H1 (cell line): ENCODE measurements around the gene MYO9A. TPM values are rescaled to one million over a fixed set of nuclear protein-coding genes. Genes with fewer than 3 reads are reported as not detected.

Experiments
- KDM4A ChIP-seq: IDR thresholded peaks from one replicate; pipeline ENCODE4 v1.7.1; 2012; ENCODE audit warnings: low read depth, mild to moderate bottlenecking, moderate library complexity, low read length, inconsistent platforms; ENCODE audit not compliant: severe bottlenecking
- PHF8 ChIP-seq: fragments of 200-600 bp; sonication (generic); conservative IDR thresholded peaks from 2 replicates; pipeline ENCODE4 v1.7.1; 2012; ENCODE audit warnings: low read depth, mild to moderate bottlenecking, inconsistent platforms, low read length, moderate library complexity
- RXRA ChIP-seq: IDR thresholded peaks from 2 replicates; pipeline ENCODE4 v1.6.1; 2011; ENCODE audit warnings: low read depth, mild to moderate bottlenecking, low read length, moderate library complexity; ENCODE audit not compliant: insufficient read depth
- polyA plus RNA-seq, 7 experiments: library from polyadenylated mRNA; depleted of rRNA in 3 of 7; stranded (reverse) in 5 of 7; unstranded in 2 of 7; fragments of >200 nt in 5 of 7; fragments of 200-250 nt in 2 of 7; gene quantifications; 1 replicate in 5 of 7; 2 replicates in 1 of 7; 4 replicates in 1 of 7; pipeline versions ENCODE4 v1.2.1 to v1.2.3, GENCODE V29; 2011 to 2013; ENCODE audit warnings: missing spikeins in 2 of 7, mixed read lengths in 2 of 7
- total RNA-seq: library from RNA; stranded (reverse); fragmentation: NEBNext Ultra II Directional; extraction: Animal tissue kit (Norgen Biotek cat#: 25700); gene quantifications from 2 replicates; pipeline ENCODE4 v1.2.1, GENCODE V29; 2021

The MYO9A gene
- total and polyA plus RNA-seq, 2 of the 8 experiments (the other 6 are each of a cell fraction or from before 2014, with no cell fraction given) = 3.9 to 26.0 TPM

DNA sequence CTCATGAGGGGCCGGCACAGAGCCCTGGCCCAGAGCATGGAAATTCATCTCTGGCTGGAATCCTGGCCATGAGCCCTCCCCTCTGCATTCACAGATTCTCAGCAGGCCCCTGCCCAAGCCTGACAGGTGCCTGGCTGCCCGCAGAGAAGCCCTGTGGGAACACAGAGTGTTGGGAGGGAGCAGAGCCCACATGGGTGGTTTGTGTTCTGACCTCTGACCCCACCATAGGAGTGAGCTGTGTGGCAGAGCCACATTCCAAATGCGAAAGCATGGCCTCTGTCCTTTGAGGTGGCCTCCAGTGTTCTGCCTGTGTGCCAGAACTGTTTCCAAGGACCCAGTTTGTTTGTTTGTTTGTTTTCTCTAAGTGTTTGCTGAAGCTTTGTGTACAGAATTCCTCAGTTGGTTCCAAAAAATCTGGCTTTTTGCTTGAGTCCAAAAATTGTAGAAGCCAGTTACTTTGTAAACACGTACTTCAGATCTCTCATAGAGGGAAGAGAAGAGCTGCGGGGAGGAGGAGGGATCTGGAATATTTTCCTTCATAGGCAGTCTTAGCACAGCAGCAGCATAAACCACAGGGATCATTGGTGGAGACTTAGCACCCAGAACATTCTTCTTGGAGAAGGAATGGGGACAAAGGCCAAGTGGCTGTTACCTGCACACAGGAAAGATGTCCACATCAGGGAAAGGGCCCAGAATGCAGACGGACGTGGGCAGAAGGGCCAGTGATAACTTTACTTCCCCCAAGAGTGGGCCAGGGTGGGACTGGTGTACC, 43.6 kb upstream of the MYO9A start (continued):
- TF ChIP-seq KDM4A (no peak), RXRA (no peak), PHF8 (no peak)
